Neutrophil (primary cell): Measurements from ENCODE around the gene CRB1.

Source experiments
- H3K27ac ChIP-seq: fragments of 200-600 bp; sonication (generic); 2 replicates; pipeline ENCODE4 v1.5.1; 2016; ENCODE audit warnings: mild to moderate bottlenecking, moderate library complexity
- H3K27me3 ChIP-seq: fragments of 200-600 bp; sonication (generic); 2 replicates; pipeline ENCODE4 v1.6.0; 2016; ENCODE audit warnings: mild to moderate bottlenecking
- H3K36me3 ChIP-seq: fragments of 200-600 bp; sonication (generic); 2 replicates; pipeline ENCODE4 v1.5.1; 2017
- H3K4me1 ChIP-seq, 2 experiments: fragments of 200-600 bp in 1 of 2; sonication (generic) in 1 of 2; 1 replicate in 1 of 2; 2 replicates in 1 of 2; pipeline versions ENCODE4 v1.5.1 to v1.6.1; 2013 to 2016; ENCODE audit warnings: low read depth in 1 of 2, low read length in 1 of 2, mild to moderate bottlenecking in 1 of 2, moderate library complexity in 1 of 2; ENCODE audit not compliant: control insufficient read depth in 1 of 2, insufficient read depth in 1 of 2
- H3K4me3 ChIP-seq, 2 experiments: fragments of 200-600 bp in 1 of 2; sonication (generic) in 1 of 2; 1 replicate in 1 of 2; 2 replicates in 1 of 2; pipeline ENCODE4 v1.5.1; 2013 to 2016; ENCODE audit warnings: low read depth in 1 of 2, low read length in 1 of 2, mild to moderate bottlenecking in 1 of 2, moderate library complexity in 1 of 2
- H3K9me3 ChIP-seq: fragments of 200-600 bp; sonication (generic); 2 replicates; pipeline ENCODE4 v1.5.1; 2016
- TF ChIP-seq, protein P1 (sequence below): fragments of 200-600 bp; sonication (generic); IDR thresholded peaks from 2 replicates; pipeline ENCODE4 v1.5.1; 2016; ENCODE audit warnings: antibody characterized with exemption

The CRB1 gene

DNA sequence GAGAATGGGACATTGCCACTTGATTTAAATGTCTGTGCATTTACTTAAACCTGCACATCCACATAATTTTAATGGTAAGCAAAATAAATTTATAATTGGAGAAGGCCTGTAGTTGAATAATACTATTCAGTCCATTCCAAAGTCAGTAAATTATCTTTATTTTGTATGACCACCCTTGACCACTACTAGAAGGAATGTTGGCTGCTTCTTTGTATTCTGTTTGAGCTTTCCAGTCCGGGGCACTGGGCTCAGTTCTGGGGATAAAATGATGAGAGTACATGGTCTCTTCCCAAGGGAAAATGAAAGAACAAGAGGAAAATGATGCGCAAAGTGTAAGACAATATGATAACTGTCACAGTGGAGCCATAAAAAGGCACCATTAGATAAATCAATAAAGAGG lies 98.9 kb downstream of the CRB1 start:
- TF ChIP-seq, protein P1, sequence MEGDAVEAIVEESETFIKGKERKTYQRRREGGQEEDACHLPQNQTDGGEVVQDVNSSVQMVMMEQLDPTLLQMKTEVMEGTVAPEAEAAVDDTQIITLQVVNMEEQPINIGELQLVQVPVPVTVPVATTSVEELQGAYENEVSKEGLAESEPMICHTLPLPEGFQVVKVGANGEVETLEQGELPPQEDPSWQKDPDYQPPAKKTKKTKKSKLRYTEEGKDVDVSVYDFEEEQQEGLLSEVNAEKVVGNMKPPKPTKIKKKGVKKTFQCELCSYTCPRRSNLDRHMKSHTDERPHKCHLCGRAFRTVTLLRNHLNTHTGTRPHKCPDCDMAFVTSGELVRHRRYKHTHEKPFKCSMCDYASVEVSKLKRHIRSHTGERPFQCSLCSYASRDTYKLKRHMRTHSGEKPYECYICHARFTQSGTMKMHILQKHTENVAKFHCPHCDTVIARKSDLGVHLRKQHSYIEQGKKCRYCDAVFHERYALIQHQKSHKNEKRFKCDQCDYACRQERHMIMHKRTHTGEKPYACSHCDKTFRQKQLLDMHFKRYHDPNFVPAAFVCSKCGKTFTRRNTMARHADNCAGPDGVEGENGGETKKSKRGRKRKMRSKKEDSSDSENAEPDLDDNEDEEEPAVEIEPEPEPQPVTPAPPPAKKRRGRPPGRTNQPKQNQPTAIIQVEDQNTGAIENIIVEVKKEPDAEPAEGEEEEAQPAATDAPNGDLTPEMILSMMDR: no peak
- Histone ChIP-seq H3K4me3 (no peak overlapping the region), H3K27me3 (no peaks in the 10 kb centered on the region), H3K4me1 (no peaks in the 10 kb centered on the region), H3K9me3 (no peaks in the 10 kb centered on the region), H3K27ac (no peak overlapping the region), H3K36me3 (no peaks in the 10 kb centered on the region)

GRCh38 chr1:197367627-197368026 lies 99.6 kb downstream of the CRB1 start:
- Histone ChIP-seq H3K9me3 (no peaks in the 10 kb centered on the region), H3K36me3 (no peaks in the 10 kb centered on the region), H3K27me3 (no peaks in the 10 kb centered on the region), H3K27ac (no peak overlapping the region), H3K4me1 (no peaks in the 10 kb centered on the region), H3K4me3 (no peak overlapping the region)
- TF ChIP-seq, protein P1: no peak

DNA sequence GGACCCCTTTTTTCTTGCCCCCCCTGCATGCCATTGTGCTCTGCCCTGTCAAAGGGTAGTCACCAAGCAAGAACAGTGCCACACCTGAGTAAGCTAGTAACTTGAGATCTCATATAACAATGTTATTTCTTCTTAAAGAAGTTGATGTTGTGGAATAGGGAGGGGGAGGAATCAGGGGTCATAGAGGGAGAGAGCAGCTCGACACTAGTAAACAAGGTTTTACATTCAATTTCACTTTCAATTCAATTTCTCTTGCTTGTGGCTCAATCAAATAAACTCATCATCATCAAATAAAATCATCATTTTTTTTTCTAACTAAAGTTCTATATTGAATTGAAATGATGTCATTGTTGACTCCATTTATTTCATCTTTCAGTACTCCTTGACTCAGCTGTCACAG lies 106.4 kb downstream of the CRB1 start:
- Histone ChIP-seq H3K27ac (no peak overlapping the region), H3K4me1 (no peaks in the 10 kb centered on the region), H3K9me3 (no peaks in the 10 kb centered on the region), H3K4me3 (no peak overlapping the region), H3K27me3 (no peaks in the 10 kb centered on the region), H3K36me3 (no peaks in the 10 kb centered on the region)
- TF ChIP-seq, protein P1: no peak

DNA sequence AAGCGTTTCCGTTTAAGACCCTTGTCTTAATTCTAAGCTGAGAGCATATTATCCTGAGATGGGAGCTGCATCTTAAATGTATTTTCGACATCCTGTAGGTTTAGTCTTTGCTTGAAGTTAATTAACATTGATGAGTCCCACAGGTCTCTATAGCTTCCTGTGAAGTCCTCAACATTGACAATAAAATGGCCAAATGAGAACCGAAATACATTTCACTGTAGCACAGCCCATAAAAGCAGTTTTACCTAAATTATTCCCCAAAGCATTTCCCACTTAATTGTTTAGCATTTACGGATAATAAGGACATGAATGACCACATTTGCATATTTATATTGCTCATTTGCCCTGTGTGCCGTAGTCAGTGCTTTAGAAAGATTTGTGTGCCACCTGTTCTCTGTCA lies 116.4 kb downstream of the CRB1 start:
- no peaks in the 10 kb centered on the region for H3K9me3 ChIP-seq
- TF ChIP-seq, protein P1: no peak
- H3K27me3 ChIP-seq: no peaks in the 10 kb centered on the region
- no peak overlapping the region for H3K4me3 ChIP-seq
- no peaks in the 10 kb centered on the region for H3K4me1 ChIP-seq
- H3K27ac ChIP-seq: no peak overlapping the region
- H3K36me3 ChIP-seq: no peaks in the 10 kb centered on the region

DNA sequence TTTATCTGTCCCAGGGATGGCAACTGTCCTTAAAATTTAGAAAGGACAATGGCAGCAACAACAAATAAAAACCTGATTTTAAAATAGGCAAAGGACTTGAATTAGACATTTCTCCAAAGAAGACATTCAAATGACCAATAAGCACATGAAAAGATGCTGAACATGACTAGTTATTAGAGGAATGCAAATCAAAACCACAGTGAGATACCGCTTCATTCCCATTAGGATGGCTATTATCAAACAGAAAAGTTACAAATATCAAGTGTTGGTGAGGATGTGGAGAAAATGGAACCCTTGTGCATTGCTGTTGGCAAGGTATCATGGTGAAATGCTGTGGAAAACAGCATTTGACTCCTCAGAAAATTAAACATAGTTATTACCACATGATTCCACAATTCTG lies 120.7 kb downstream of the CRB1 start:
- Histone ChIP-seq H3K36me3 (no peaks in the 10 kb centered on the region), H3K4me3 (no peak overlapping the region), H3K27me3 (no peaks in the 10 kb centered on the region), H3K27ac (no peak overlapping the region), H3K9me3 (no peaks in the 10 kb centered on the region), H3K4me1 (no peaks in the 10 kb centered on the region)
- TF ChIP-seq, protein P1: no peak

DNA sequence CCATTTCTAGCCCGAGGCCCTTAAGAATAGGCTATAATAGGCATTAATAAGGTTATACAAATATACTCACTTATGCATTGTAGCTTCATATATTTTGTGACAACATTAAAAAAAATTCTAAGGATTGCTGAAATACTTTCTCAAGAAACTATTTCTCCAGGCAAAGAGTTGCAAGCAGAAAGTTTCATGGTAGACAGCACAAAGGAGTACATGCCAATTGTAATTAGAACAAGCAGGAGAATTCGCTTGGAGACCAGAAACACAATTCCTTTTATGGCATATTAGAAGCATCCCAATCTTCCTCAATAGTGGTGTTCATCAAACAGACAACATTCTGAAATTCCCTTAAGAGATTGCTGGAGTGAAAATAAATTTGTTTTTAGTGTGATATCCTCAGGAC lies 122.8 kb downstream of the CRB1 start:
- H3K4me3 ChIP-seq: no peak overlapping the region
- no peak overlapping the region for H3K27ac ChIP-seq
- no peaks in the 10 kb centered on the region for H3K9me3 ChIP-seq
- TF ChIP-seq, protein P1: no peak
- H3K4me1 ChIP-seq: no peaks in the 10 kb centered on the region
- H3K36me3 ChIP-seq: no peaks in the 10 kb centered on the region
- H3K27me3 ChIP-seq: no peaks in the 10 kb centered on the region
